ENCODE measurements around the gene DOCK9. TPM values are rescaled to one million over a fixed set of nuclear protein-coding genes. Genes with fewer than 3 reads are reported as not detected.

DOCK9 gene
- total RNA-seq, 1 experiment from 2014 or later: 36.6 TPM

GRCh38 chr13:98820744-98821371, 157.0 kb downstream of the DOCK9 start:
- CTCF ChIA-PET: interaction anchor here (0.8 to 1.9 kb wide), 4 partner anchors 17 to 373 kb away, joined by 3 to 8 read pairs (median 3); no protein-coding TSS in a partner anchor
- ATAC-seq (peak; percentile 19), DNase-seq (ENCODE audit: low spot score) (no peak)
- no peaks in the 10 kb centered on the region for H3K27me3 Mint-ChIP-seq (ENCODE audit: low read depth)
- H3K4me1 Mint-ChIP-seq: peaks cover 35% of the 10 kb centered on the region
- no peaks in the 10 kb centered on the region for H3K9me3 Mint-ChIP-seq
- peak overlapping the region; percentile 14; the same call in 1 of the 2 replicates for H3K27ac Mint-ChIP-seq
- H3K36me3 Mint-ChIP-seq: no peaks in the 10 kb centered on the region
- POLR2A ChIA-PET: no interaction called here
- TF ChIP-seq ZNF121 (CRISPR knock-in tag; IDR thresholded peaks at IDR 0.05) (no peak), ESRRA (CRISPR knock-in tag; IDR thresholded peaks at IDR 0.05; ENCODE audit: borderline replicate concordance) (no peak), USF2 (CRISPR knock-in tag; IDR thresholded peaks at IDR 0.05) (no peak), ZNF416 (CRISPR knock-in tag; IDR thresholded peaks at IDR 0.05) (no peak), NR1H2 (CRISPR knock-in tag; IDR thresholded peaks at IDR 0.05) (no peak), ATF2 (CRISPR knock-in tag; IDR thresholded peaks at IDR 0.05; ENCODE audit: borderline replicate concordance, low read depth) (no peak), ZNF281 (CRISPR knock-in tag; IDR thresholded peaks at IDR 0.05) (no peak), FOXK1 (CRISPR knock-in tag; IDR thresholded peaks at IDR 0.05) (no peak), ZNF396 (CRISPR knock-in tag; IDR thresholded peaks at IDR 0.05; ENCODE audit: borderline replicate concordance) (no peak), ZNF423 (CRISPR knock-in tag; IDR thresholded peaks at IDR 0.05) (peak; percentile 16; the same call in 1 of the 2 replicates), FOXJ3 (CRISPR knock-in tag; IDR thresholded peaks at IDR 0.05; ENCODE audit: borderline replicate concordance) (no peak), OVOL2 (CRISPR knock-in tag; IDR thresholded peaks at IDR 0.05; ENCODE audit: borderline replicate concordance) (no peak), TEAD4 (CRISPR knock-in tag; IDR thresholded peaks at IDR 0.05) (no peak), ZSCAN18 (CRISPR knock-in tag; IDR thresholded peaks at IDR 0.05) (peak; percentile 54; the same call in 1 of the 2 replicates), ERG (CRISPR knock-in tag; IDR thresholded peaks at IDR 0.05) (no peak)
- no peak overlapping the region for H3K4me3 Mint-ChIP-seq

GRCh38 chr13:98820300-98820699, 157.6 kb downstream of the DOCK9 start:
- ATAC-seq: no peak
- no peak overlapping the region for H3K27ac Mint-ChIP-seq
- peaks cover 31% of the 10 kb centered on the region for H3K4me1 Mint-ChIP-seq
- no peak for DNase-seq (ENCODE audit: low spot score)
- H3K9me3 Mint-ChIP-seq: no peaks in the 10 kb centered on the region
- ChIA-PET POLR2A (no interaction called here), CTCF (interaction anchor here (0.8 to 1.9 kb wide), 2 partner anchors 20 to 354 kb away, joined by 3 to 8 read pairs; no protein-coding TSS in a partner anchor)
- no peaks in the 10 kb centered on the region for H3K27me3 Mint-ChIP-seq (ENCODE audit: low read depth)
- H3K36me3 Mint-ChIP-seq: no peaks in the 10 kb centered on the region
- H3K4me3 Mint-ChIP-seq: no peak overlapping the region
- TF ChIP-seq RORB (CRISPR knock-in tag; IDR thresholded peaks at IDR 0.05): no peak

All from WTC11 (cell line).